NB4 (cell line): ENCODE data around the gene IGSF21.

ENCODE experiments used
- MAX ChIP-seq: IDR thresholded peaks from 2 replicates; pipeline ENCODE4 v1.6.1; 2011; ENCODE audit warnings: low read depth, low read length
- POLR2A ChIP-seq: IDR thresholded peaks from 2 replicates; pipeline ENCODE4 v1.6.1; 2011; ENCODE audit warnings: mild to moderate bottlenecking; ENCODE audit not compliant: insufficient read length; ENCODE audit errors: extremely low read depth
- TF ChIP-seq, protein P1 (sequence below): IDR thresholded peaks from one replicate; pipeline ENCODE4 v1.5.1; 2012; ENCODE audit warnings: low read depth, low read length

DNA sequence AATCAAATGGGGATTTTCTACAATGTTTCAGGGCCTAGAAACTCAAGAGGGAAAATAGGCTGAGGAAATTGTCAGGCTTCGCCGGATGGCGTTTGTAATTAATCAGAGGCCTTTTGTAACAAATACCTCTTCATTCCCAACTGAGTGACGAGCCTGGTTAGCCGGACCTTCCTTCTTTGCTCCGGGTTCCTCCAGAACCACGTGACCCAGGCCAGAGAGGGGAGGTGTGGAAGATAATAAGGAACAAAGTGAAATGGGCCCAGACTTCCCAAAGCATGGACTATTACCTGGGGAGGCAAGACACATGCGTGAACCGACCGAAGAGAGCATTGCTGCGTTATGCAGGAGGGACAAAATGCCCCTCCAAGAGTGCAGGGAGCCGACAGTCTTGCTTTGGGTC is 7.5 kb upstream of the IGSF21 start:
- TF ChIP-seq, protein P1, sequence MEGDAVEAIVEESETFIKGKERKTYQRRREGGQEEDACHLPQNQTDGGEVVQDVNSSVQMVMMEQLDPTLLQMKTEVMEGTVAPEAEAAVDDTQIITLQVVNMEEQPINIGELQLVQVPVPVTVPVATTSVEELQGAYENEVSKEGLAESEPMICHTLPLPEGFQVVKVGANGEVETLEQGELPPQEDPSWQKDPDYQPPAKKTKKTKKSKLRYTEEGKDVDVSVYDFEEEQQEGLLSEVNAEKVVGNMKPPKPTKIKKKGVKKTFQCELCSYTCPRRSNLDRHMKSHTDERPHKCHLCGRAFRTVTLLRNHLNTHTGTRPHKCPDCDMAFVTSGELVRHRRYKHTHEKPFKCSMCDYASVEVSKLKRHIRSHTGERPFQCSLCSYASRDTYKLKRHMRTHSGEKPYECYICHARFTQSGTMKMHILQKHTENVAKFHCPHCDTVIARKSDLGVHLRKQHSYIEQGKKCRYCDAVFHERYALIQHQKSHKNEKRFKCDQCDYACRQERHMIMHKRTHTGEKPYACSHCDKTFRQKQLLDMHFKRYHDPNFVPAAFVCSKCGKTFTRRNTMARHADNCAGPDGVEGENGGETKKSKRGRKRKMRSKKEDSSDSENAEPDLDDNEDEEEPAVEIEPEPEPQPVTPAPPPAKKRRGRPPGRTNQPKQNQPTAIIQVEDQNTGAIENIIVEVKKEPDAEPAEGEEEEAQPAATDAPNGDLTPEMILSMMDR = no peak
- TF ChIP-seq POLR2A (no peak), MAX (no peak)
